CD14-positive monocyte (primary cell): Measurements from ENCODE around the gene NDRG4. TPM values are rescaled to one million over a fixed set of nuclear protein-coding genes. Genes with fewer than 3 reads are reported as not detected.

ENCODE experiments used
- DNase-seq, 3 donors: peaks; one replicate each; pipeline ENCODE4 v3.0.0-alpha.2; 2011 to 2022
- H2AFZ ChIP-seq: 2 replicates; pipeline ENCODE4 v1.6.0; 2012; ENCODE audit warnings: mild to moderate bottlenecking, low read depth, low read length, inconsistent platforms; ENCODE audit not compliant: insufficient read depth, poor library complexity, severe bottlenecking
- H3K27ac ChIP-seq, 2 donors: 1 replicate in 1 of 2; 2 replicates in 1 of 2; pipeline ENCODE4 v1.5.1; 2012 to 2013; ENCODE audit warnings: low read length in 2 of 2, control low read depth in 1 of 2, inconsistent platforms in 1 of 2, low read depth in 1 of 2, mild to moderate bottlenecking in 1 of 2
- H3K27me3 ChIP-seq, 2 donors: one replicate each; pipeline versions ENCODE4 v1.6.0 to v1.6.1; 2011 to 2013; ENCODE audit warnings: low read length in 2 of 2; ENCODE audit not compliant: control insufficient read depth in 2 of 2, insufficient read depth in 2 of 2
- H3K36me3 ChIP-seq, 2 donors: replicated peaks in 1 of 2; 1 replicate in 1 of 2; 2 replicates in 1 of 2; pipeline versions ENCODE4 v1.5.1 to v1.6.1; 2012 to 2013; ENCODE audit warnings: low read length in 2 of 2, control low read depth in 1 of 2, inconsistent platforms in 1 of 2, mild to moderate bottlenecking in 1 of 2; ENCODE audit not compliant: insufficient read depth in 2 of 2, control insufficient read depth in 1 of 2
- H3K4me1 ChIP-seq, 2 donors: 1 replicate in 1 of 2; 2 replicates in 1 of 2; pipeline versions ENCODE4 v1.5.1 to v1.6.1; 2012 to 2013; ENCODE audit warnings: low read length in 2 of 2, control low read depth in 1 of 2, inconsistent platforms in 1 of 2, mild to moderate bottlenecking in 1 of 2, moderate library complexity in 1 of 2; ENCODE audit not compliant: insufficient read depth in 2 of 2, control insufficient read depth in 1 of 2
- H3K4me2 ChIP-seq: replicated peaks from 2 replicates; pipeline ENCODE3; 2012; ENCODE audit warnings: low read length, moderate library complexity, mild to moderate bottlenecking; ENCODE audit not compliant: poor library complexity, severe bottlenecking; ENCODE audit errors: extremely low read depth
- H3K4me3 ChIP-seq, 3 experiments: fragments of 200-600 bp in 1 of 3; sonication (generic) in 1 of 3; replicated peaks in 1 of 3; 1 replicate in 2 of 3; 2 replicates in 1 of 3; pipeline ENCODE4 v1.5.1; 2011 to 2013; ENCODE audit warnings: low read length in 3 of 3, mild to moderate bottlenecking in 3 of 3, control low read depth in 2 of 3, low read depth in 2 of 3, inconsistent platforms in 1 of 3, moderate library complexity in 1 of 3
- H3K79me2 ChIP-seq: 2 replicates; pipeline ENCODE4 v1.6.0; 2012; ENCODE audit warnings: mild to moderate bottlenecking, control low read depth, inconsistent platforms, low read length, moderate library complexity; ENCODE audit not compliant: insufficient read depth
- H3K9ac ChIP-seq: 2 replicates; pipeline ENCODE4 v1.6.0; 2017; ENCODE audit warnings: low read length, mild to moderate bottlenecking; ENCODE audit not compliant: insufficient read depth, poor library complexity, severe bottlenecking
- H3K9me3 ChIP-seq, 2 donors: replicated peaks in 1 of 2; 1 replicate in 1 of 2; 2 replicates in 1 of 2; pipeline versions ENCODE4 v1.5.1 to v1.6.1; 2012 to 2013; ENCODE audit warnings: low read length in 2 of 2, control low read depth in 1 of 2; ENCODE audit not compliant: control insufficient read depth in 1 of 2, insufficient read depth in 1 of 2
- H4K20me1 ChIP-seq: 2 replicates; pipeline ENCODE4 v1.6.0; 2012; ENCODE audit warnings: mild to moderate bottlenecking, low read length, control low read depth, moderate library complexity; ENCODE audit not compliant: insufficient read depth
- H3K27ac Mint-ChIP-seq, 7 donors: one replicate each; pipeline ENCODE4 v1.8.0; 2020; ENCODE audit warnings: mild to moderate bottlenecking in 7 of 7, mixed read lengths in 7 of 7, moderate library complexity in 6 of 7, inconsistent platforms in 2 of 7
- H3K27me3 Mint-ChIP-seq, 3 donors: one replicate each; pipeline ENCODE4 v1.8.0; 2021 to 2022; ENCODE audit warnings: low read depth in 3 of 3, mild to moderate bottlenecking in 3 of 3, mixed read lengths in 3 of 3, moderate library complexity in 3 of 3, inconsistent platforms in 1 of 3
- H3K36me3 Mint-ChIP-seq, 2 donors: one replicate each; pipeline ENCODE4 v1.8.0; 2020; ENCODE audit warnings: mixed read lengths in 2 of 2, inconsistent platforms in 1 of 2, mild to moderate bottlenecking in 1 of 2
- H3K4me1 Mint-ChIP-seq: one replicate; pipeline ENCODE4 v1.8.0; 2020; ENCODE audit warnings: mild to moderate bottlenecking, mixed read lengths
- H3K4me3 Mint-ChIP-seq, 2 donors: one replicate each; pipeline ENCODE4 v1.8.0; 2020; ENCODE audit warnings: mild to moderate bottlenecking in 2 of 2, mixed read lengths in 2 of 2, moderate library complexity in 1 of 2
- H3K9me3 Mint-ChIP-seq, 7 donors: one replicate each; pipeline ENCODE4 v1.8.0; 2020 to 2022; ENCODE audit warnings: mixed read lengths in 7 of 7, mild to moderate bottlenecking in 6 of 7, moderate library complexity in 6 of 7, inconsistent platforms in 2 of 7
- CTCF ChIP-seq: fragments of 200-600 bp; IDR thresholded peaks from one replicate; pipeline ENCODE4 v1.8.0; 2022; ENCODE audit warnings: antibody characterized with exemption, mild to moderate bottlenecking
- WGBS: methylation state at CpG from one replicate; pipeline ENCODE4 v1.1.5; 2013; ENCODE audit warnings: missing lambda C conversion rate; ENCODE audit not compliant: insufficient coverage; 5-methylcytosine and 5-hydroxymethylcytosine counted together
- intact Hi-C, 2 donors: fragments of 100-400 bp; cut with micrococcal nuclease; formaldehyde crosslinking; loops; one replicate each; pipeline versions ENCODE4 v1.15.0 to v1.15.1; 2023
- polyA plus RNA-seq, 3 donors: library from polyadenylated mRNA; depleted of rRNA in 1 of 3; unstranded in 2 of 3; stranded (reverse) in 1 of 3; fragments of 300-500 nt in 2 of 3; fragments of >200 nt in 1 of 3; fragmentation: Illumina TruSeq in 2 of 3; gene quantifications; 1 replicate in 2 of 3; 2 replicates in 1 of 3; pipeline ENCODE4 v1.2.3, GENCODE V29; 2012 to 2021

NDRG4 gene
- polyA plus RNA-seq, 3 donors, result not detected

- peaks cover 97 to 100% of the 10 kb centered on the region in 2 donors for H3K36me3 ChIP-seq
- H3K27ac Mint-ChIP-seq, result no peak overlapping the region
- WGBS, result 100% methylated on average over 1 of the region's 3 CpGs
- H3K4me2 ChIP-seq, result no peak overlapping the region
- H2AFZ ChIP-seq, result no peak overlapping the region
- no peak overlapping the region for H3K4me3 Mint-ChIP-seq
- H3K9me3 ChIP-seq, result no peaks in the 10 kb centered on the region
- no peak for DNase-seq
- intact Hi-C loops, result loop anchor here in 1 of 2 donors (5.0 kb wide), 1 partner anchor 42 kb away; no protein-coding TSS in a partner anchor
- H3K79me2 ChIP-seq, result no peaks in the 10 kb centered on the region
- H3K4me3 ChIP-seq, result no peak overlapping the region
- H3K4me1 Mint-ChIP-seq, result no peaks in the 10 kb centered on the region
- H3K4me1 ChIP-seq, result no peaks in the 10 kb centered on the region
- H3K27me3 Mint-ChIP-seq, result no peaks in the 10 kb centered on the region
- H3K27ac ChIP-seq, result no peak overlapping the region
- TF ChIP-seq CTCF, result no peak
- H3K27me3 ChIP-seq, result no peaks in the 10 kb centered on the region
- no peaks in the 10 kb centered on the region for H3K9me3 Mint-ChIP-seq
- H3K9ac ChIP-seq, result no peak overlapping the region
- peaks cover 31% of the 10 kb centered on the region for H4K20me1 ChIP-seq
- peaks cover 90 to 98% of the 10 kb centered on the region in 2 donors for H3K36me3 Mint-ChIP-seq
Measured at GRCh38 chr16:58535100-58535499, 35.2 kb downstream of the NDRG4 start.

- Mint-ChIP-seq H3K4me1 (no peaks in the 10 kb centered on the region), H3K27me3 (no peaks in the 10 kb centered on the region), H3K9me3 (no peaks in the 10 kb centered on the region), H3K36me3 (peaks cover 88 to 98% of the 10 kb centered on the region in 2 donors), H3K27ac (no peak overlapping the region), H3K4me3 (no peak overlapping the region)
- Histone ChIP-seq H3K36me3 (peaks cover 97 to 100% of the 10 kb centered on the region in 2 donors), H3K79me2 (no peaks in the 10 kb centered on the region), H4K20me1 (peaks cover 24% of the 10 kb centered on the region), H3K27me3 (no peaks in the 10 kb centered on the region), H3K27ac (no peak overlapping the region), H2AFZ (no peak overlapping the region), H3K4me2 (no peak overlapping the region), H3K4me3 (no peak overlapping the region), H3K4me1 (no peaks in the 10 kb centered on the region), H3K9ac (no peak overlapping the region), H3K9me3 (no peaks in the 10 kb centered on the region)
- WGBS, result 100% methylated on average over 1 of the region's 5 CpGs
- DNase-seq, result no peak
- intact Hi-C loops, result loop anchor here in 1 of 2 donors (5.0 kb wide), 1 partner anchor 41 kb away; no protein-coding TSS in a partner anchor
- TF ChIP-seq CTCF, result no peak
Measured at GRCh38 chr16:58536278-58536677, 36.3 kb downstream of the NDRG4 start.
